Vagina (tissue), 2 donors: ENCODE measurements around the gene RRM2. TPM values are rescaled to one million over a fixed set of nuclear protein-coding genes. Genes with fewer than 3 reads are reported as not detected.

Source experiments
- DNase-seq, 2 donors: peaks; one replicate each; pipeline ENCODE4 v3.0.0-alpha.2; 2017; ENCODE audit errors: extremely low spot score in 2 of 2
- H3K27ac ChIP-seq: fragments of 200-600 bp; sonication (generic); one replicate; pipeline ENCODE4 v1.5.1; 2019
- H3K27me3 ChIP-seq: fragments of 200-600 bp; sonication (generic); one replicate; pipeline ENCODE4 v1.5.1; 2019
- H3K36me3 ChIP-seq, 2 donors: fragments of 200-600 bp; sonication (generic); one replicate each; pipeline ENCODE4 v1.5.1; 2017 to 2019
- H3K4me1 ChIP-seq: fragments of 200-600 bp; sonication (generic); one replicate; pipeline ENCODE4 v1.5.1; 2019
- H3K4me3 ChIP-seq, 2 donors: fragments of 200-600 bp; sonication (generic); 1 replicate in 1 of 2; 2 replicates in 1 of 2; pipeline ENCODE4 v1.5.1; 2016 to 2019
- H3K9me3 ChIP-seq: fragments of 200-600 bp; sonication (generic); one replicate; pipeline ENCODE4 v1.5.1; 2019
- CTCF ChIP-seq, 3 experiments: fragments of 450-650 bp in 2 of 3; fragments of 200-600 bp in 1 of 3; sonication (generic) in 1 of 3; IDR thresholded peaks; one replicate each; pipeline ENCODE4 v1.5.1; 2017 to 2019; ENCODE audit warnings: antibody characterized with exemption in 3 of 3, mild to moderate bottlenecking in 2 of 3, moderate library complexity in 2 of 3
- POLR2A ChIP-seq, 2 donors: fragments of 450-650 bp; IDR thresholded peaks; one replicate each; pipeline ENCODE4 v1.6.1; 2017; ENCODE audit warnings: antibody characterized with exemption in 2 of 2, mild to moderate bottlenecking in 2 of 2, moderate library complexity in 2 of 2
- POLR2AphosphoS5 ChIP-seq, 2 donors: sonication (generic); formaldehyde crosslinking; IDR thresholded peaks; one replicate each; pipeline ENCODE4 v1.9.0; 2017; ENCODE audit warnings: antibody characterized with exemption in 2 of 2, mild to moderate bottlenecking in 2 of 2, low read depth in 1 of 2; ENCODE audit not compliant: insufficient read depth in 1 of 2
- intact Hi-C: fragments of 100-400 bp; cut with DNase I; formaldehyde crosslinking; loops from one replicate; pipeline ENCODE4 v1.15.1; 2023
- total RNA-seq: library from RNA; depleted of rRNA; stranded (reverse); fragments of >200 nt; gene quantifications from one replicate; pipeline ENCODE4 v1.2.3, GENCODE V29; 2016

Gene RRM2
- total RNA-seq, 1 donor from 2014 or later, result 11.0 TPM

DNA sequence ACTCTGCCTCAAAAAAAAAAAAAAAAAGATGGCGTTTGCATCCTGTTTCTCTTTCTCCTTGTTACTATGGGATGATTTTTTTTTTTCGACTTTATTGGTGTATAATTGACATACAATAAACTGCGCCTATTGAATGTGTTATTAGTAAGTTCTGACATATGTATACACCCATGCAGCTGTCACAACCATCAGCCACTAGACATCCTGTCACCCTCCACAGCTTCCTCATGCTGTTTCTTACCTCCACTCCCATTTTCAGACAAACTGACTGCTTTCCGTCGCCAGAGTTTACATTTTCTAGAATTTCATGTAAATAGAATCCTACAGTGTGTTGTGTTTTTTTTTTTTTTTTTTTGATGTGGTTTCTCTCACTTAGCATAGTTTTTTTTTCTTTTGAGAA lies 27.9 kb downstream of the RRM2 start:
- no peak overlapping the region for H3K4me3 ChIP-seq
- no peak for DNase-seq
- H3K27me3 ChIP-seq, result no peaks in the 10 kb centered on the region
- H3K27ac ChIP-seq, result no peak overlapping the region
- H3K36me3 ChIP-seq, result no peaks in the 10 kb centered on the region
- TF ChIP-seq POLR2A (IDR thresholded peaks at IDR 0.05) (no peak), POLR2AphosphoS5 (IDR thresholded peaks at IDR 0.05; ENCODE audit: insufficient read depth in 1 of 2, low read depth in 1 of 2) (no peak), CTCF (IDR thresholded peaks at IDR 0.05) (no peak)
- no peaks in the 10 kb centered on the region for H3K4me1 ChIP-seq
- intact Hi-C loops, result no loop called here
- H3K9me3 ChIP-seq, result no peaks in the 10 kb centered on the region

GRCh38 chr2:10151462-10151861 lies 28.9 kb downstream of the RRM2 start:
- intact Hi-C loops, result no loop called here
- Histone ChIP-seq H3K9me3 (no peaks in the 10 kb centered on the region), H3K27me3 (no peaks in the 10 kb centered on the region), H3K36me3 (no peaks in the 10 kb centered on the region), H3K27ac (no peak overlapping the region), H3K4me1 (no peaks in the 10 kb centered on the region), H3K4me3 (no peak overlapping the region)
- no peak for DNase-seq
- TF ChIP-seq CTCF (IDR thresholded peaks at IDR 0.05) (no peak), POLR2AphosphoS5 (IDR thresholded peaks at IDR 0.05; ENCODE audit: insufficient read depth in 1 of 2, low read depth in 1 of 2) (no peak), POLR2A (IDR thresholded peaks at IDR 0.05) (no peak)

GRCh38 chr2:10157293-10157692 lies 34.8 kb downstream of the RRM2 start:
- no peak for DNase-seq
- no peak overlapping the region for H3K4me3 ChIP-seq
- H3K9me3 ChIP-seq, result no peaks in the 10 kb centered on the region
- no peaks in the 10 kb centered on the region for H3K27me3 ChIP-seq
- intact Hi-C loops, result no loop called here
- no peak overlapping the region for H3K27ac ChIP-seq
- TF ChIP-seq POLR2A (IDR thresholded peaks at IDR 0.05), result no peak
- TF ChIP-seq POLR2AphosphoS5 (IDR thresholded peaks at IDR 0.05; ENCODE audit: insufficient read depth in 1 of 2, low read depth in 1 of 2), result no peak
- no peak for TF ChIP-seq CTCF (IDR thresholded peaks at IDR 0.05)
- no peaks in the 10 kb centered on the region for H3K4me1 ChIP-seq
- no peaks in the 10 kb centered on the region for H3K36me3 ChIP-seq

DNA sequence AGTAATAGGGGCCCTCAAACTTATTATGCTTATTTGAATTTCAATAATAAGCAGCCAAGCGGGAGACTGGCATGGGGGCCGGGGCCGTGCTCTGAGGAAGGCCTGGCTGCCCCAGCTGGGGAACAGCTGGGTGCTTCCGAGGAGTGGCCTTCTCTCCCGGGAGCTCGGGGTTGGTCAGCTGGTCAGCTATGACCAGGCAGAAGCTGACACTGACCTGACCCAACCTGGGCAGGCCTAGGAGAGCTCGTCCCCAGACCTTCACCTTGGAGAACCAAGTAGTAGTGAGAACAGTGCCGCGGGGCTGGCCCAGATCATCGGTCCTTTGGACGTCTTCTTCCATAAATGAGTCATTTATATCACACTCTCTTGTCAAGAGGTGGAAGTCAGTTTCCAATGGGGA lies 36.1 kb downstream of the RRM2 start:
- no peaks in the 10 kb centered on the region for H3K9me3 ChIP-seq
- intact Hi-C loops, result no loop called here
- DNase-seq, result no peak
- no peak overlapping the region for H3K27ac ChIP-seq
- H3K36me3 ChIP-seq, result no peaks in the 10 kb centered on the region
- no peaks in the 10 kb centered on the region for H3K27me3 ChIP-seq
- H3K4me3 ChIP-seq, result no peak overlapping the region
- no peaks in the 10 kb centered on the region for H3K4me1 ChIP-seq
- TF ChIP-seq POLR2A (IDR thresholded peaks at IDR 0.05) (no peak), CTCF (IDR thresholded peaks at IDR 0.05) (no peak), POLR2AphosphoS5 (IDR thresholded peaks at IDR 0.05; ENCODE audit: insufficient read depth in 1 of 2, low read depth in 1 of 2) (no peak)

- no peaks in the 10 kb centered on the region for H3K27me3 ChIP-seq
- H3K4me3 ChIP-seq, result no peak overlapping the region
- no peaks in the 10 kb centered on the region for H3K4me1 ChIP-seq
- no peaks in the 10 kb centered on the region for H3K9me3 ChIP-seq
- H3K27ac ChIP-seq, result no peak overlapping the region
- TF ChIP-seq POLR2AphosphoS5 (IDR thresholded peaks at IDR 0.05; ENCODE audit: insufficient read depth in 1 of 2, low read depth in 1 of 2), result no peak
- TF ChIP-seq CTCF (IDR thresholded peaks at IDR 0.05), result no peak
- no peak for TF ChIP-seq POLR2A (IDR thresholded peaks at IDR 0.05)
- H3K36me3 ChIP-seq, result no peaks in the 10 kb centered on the region
- intact Hi-C loops, result no loop called here
- DNase-seq, result no peak
Observed at GRCh38 chr2:10159086-10159485, 36.5 kb downstream of the RRM2 start.
